Cardiac fibroblast (primary cell): ENCODE results near the gene MRPL14.
"Not testable (repeated sequence)": the region's sequence is repeated elsewhere in the genome, so short reads cannot be mapped to it uniquely, and the experiment has no call there.

ENCODE experiments used
- DNase-seq, 2 donors: peaks; one replicate each; pipeline versions ENCODE4 v3.0.0 to v3.0.0-alpha.2; 2010; ENCODE audit warnings: low read depth in 2 of 2
- H3K4me3 ChIP-seq, 2 donors: replicated peaks in 1 of 2; 1 replicate in 1 of 2; 2 replicates in 1 of 2; pipeline ENCODE4 v1.5.1; 2011; ENCODE audit warnings: low read depth in 2 of 2, low read length in 2 of 2, mild to moderate bottlenecking in 2 of 2, moderate library complexity in 1 of 2
- CTCF ChIP-seq: IDR thresholded peaks from one replicate; pipeline ENCODE4 v1.5.1; 2011; ENCODE audit warnings: low read depth, mild to moderate bottlenecking, low read length, inconsistent platforms

The MRPL14 gene

GRCh38 chr6:44094403-44095242, 32.6 kb downstream of the MRPL14 start:
- TF ChIP-seq CTCF = no peak
- no peak for DNase-seq
- no peak overlapping the region for H3K4me3 ChIP-seq

GRCh38 chr6:44093750-44094402, 33.4 kb downstream of the MRPL14 start:
- H3K4me3 ChIP-seq = no peak overlapping the region
- TF ChIP-seq CTCF = no peak
- DNase-seq = no peak

GRCh38 chr6:44093066-44093465, 34.2 kb downstream of the MRPL14 start:
- no peak for DNase-seq
- no peak overlapping the region for H3K4me3 ChIP-seq
- no peak for TF ChIP-seq CTCF

- no peak for TF ChIP-seq CTCF
- no peak for DNase-seq
- no peak overlapping the region for H3K4me3 ChIP-seq
Measured at GRCh38 chr6:44091981-44092884, 35.0 kb downstream of the MRPL14 start.

- not testable (repeated sequence) for H3K4me3 ChIP-seq, DNase-seq
Measured at GRCh38 chr6:44091356-44091755, 35.9 kb downstream of the MRPL14 start.

GRCh38 chr6:44090465-44090864, 36.8 kb downstream of the MRPL14 start:
- no peak for TF ChIP-seq CTCF
- no peak overlapping the region for H3K4me3 ChIP-seq
- DNase-seq = no peak
